Stimulated activated naive B cell treated with anti-CD40 and anti-IgM and Interleukin-4, amounts not matched to agents 10 μg/mL and 1 μg/mL and 100 μg/mL, for 72 hours (primary cell): Measurements from ENCODE around the gene MYO1B.

ENCODE experiments used
- ATAC-seq, 2 donors: fragments of 150-1000 bp; cut with Tn5 transposase; replicated peaks; 2 replicates each; pipeline ENCODE4 v1.10.0; 2021; ENCODE audit warnings: moderate library complexity in 1 of 2
- DNase-seq: peaks from one replicate; pipeline ENCODE4 v3.0.0; 2021
- H3K27ac Mint-ChIP-seq: one replicate; pipeline ENCODE4 v1.8.0; 2022; ENCODE audit warnings: mild to moderate bottlenecking, mixed read lengths
- H3K27me3 Mint-ChIP-seq, 2 donors: one replicate each; pipeline ENCODE4 v1.8.0; 2022; ENCODE audit warnings: mixed read lengths in 2 of 2
- H3K36me3 Mint-ChIP-seq, 2 donors: one replicate each; pipeline ENCODE4 v1.8.0; 2022; ENCODE audit warnings: mixed read lengths in 2 of 2, mild to moderate bottlenecking in 1 of 2
- H3K4me1 Mint-ChIP-seq, 2 donors: one replicate each; pipeline ENCODE4 v1.8.0; 2022; ENCODE audit warnings: mixed read lengths in 2 of 2, mild to moderate bottlenecking in 1 of 2
- H3K4me3 Mint-ChIP-seq, 2 donors: one replicate each; pipeline ENCODE4 v1.8.0; 2022; ENCODE audit warnings: mild to moderate bottlenecking in 2 of 2, mixed read lengths in 2 of 2, moderate library complexity in 1 of 2
- H3K9me3 Mint-ChIP-seq, 2 donors: one replicate each; pipeline ENCODE4 v1.8.0; 2022; ENCODE audit warnings: mixed read lengths in 2 of 2, mild to moderate bottlenecking in 1 of 2

Gene MYO1B

DNA sequence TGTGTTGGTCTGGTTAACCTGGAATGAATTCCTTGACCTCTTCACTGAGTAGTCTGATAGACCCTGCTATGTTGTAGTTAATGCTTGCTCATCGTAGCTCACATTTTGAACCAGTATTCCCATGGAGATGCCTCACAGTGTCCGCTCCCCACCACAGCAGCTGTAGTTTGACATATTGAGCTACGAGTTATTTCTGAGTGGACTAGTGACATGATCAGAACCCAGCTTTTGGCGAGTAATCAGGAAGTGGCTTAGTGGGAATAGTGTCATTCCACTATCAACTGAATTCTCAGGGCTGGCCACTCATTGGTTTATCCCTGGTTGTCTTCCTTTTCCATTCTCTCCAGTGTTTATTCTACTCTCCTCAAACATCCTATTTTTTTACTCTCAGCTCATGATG lies 102.7 kb downstream of the MYO1B start:
- no peaks in the 10 kb centered on the region for H3K9me3 Mint-ChIP-seq
- H3K27me3 Mint-ChIP-seq: no peaks in the 10 kb centered on the region
- H3K27ac Mint-ChIP-seq: no peak overlapping the region
- H3K4me1 Mint-ChIP-seq: no peaks in the 10 kb centered on the region
- DNase-seq (no peak), ATAC-seq (no peak)
- no peak overlapping the region for H3K4me3 Mint-ChIP-seq
- peaks cover 3 to 4% of the 10 kb centered on the region in 2 donors for H3K36me3 Mint-ChIP-seq

DNA sequence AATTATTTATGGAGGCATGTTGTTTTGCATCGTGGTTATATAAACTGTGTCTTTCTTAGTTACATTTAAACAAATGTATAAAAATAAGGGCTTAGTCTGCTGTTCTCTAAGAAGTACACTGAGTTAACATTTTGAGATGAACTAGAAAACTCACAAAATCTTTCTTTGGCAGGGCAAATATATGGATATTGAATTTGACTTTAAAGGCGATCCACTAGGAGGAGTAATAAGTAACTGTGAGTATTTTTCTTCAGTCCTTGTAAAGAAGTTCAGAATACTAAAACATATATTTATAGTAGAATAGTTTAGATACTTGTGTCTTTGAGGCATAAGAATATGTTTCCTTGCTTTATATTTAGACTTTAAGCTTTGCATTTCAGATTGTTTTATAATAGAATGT lies 104.8 kb downstream of the MYO1B start:
- ATAC-seq (no peak), DNase-seq (no peak)
- Mint-ChIP-seq H3K4me3 (no peak overlapping the region), H3K9me3 (peaks cover 0 to 2% of the 10 kb centered on the region in 2 donors), H3K4me1 (no peaks in the 10 kb centered on the region), H3K27ac (no peak overlapping the region), H3K27me3 (no peaks in the 10 kb centered on the region), H3K36me3 (peaks cover 5 to 6% of the 10 kb centered on the region in 2 donors)

DNA sequence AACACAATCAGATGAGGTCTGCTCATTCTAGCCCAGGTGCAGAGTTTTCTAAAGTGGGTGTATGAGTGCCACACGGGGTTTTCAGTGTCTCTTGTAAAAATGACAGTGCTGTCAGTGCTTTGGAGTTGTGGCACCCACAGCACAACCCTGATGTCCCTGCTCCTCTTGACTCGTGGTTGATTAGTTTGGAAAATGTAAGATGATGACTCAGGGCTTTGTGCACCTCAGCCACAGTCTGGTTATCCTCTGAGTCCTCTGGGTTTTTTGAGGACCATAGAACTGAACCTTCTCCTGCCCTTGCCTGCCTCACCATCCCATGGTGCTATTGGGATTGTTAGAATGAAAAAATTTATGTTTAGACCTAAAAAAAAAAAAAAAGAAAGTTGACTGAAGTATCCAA lies 105.6 kb downstream of the MYO1B start:
- H3K27ac Mint-ChIP-seq: no peak overlapping the region
- H3K4me3 Mint-ChIP-seq: no peak overlapping the region
- H3K9me3 Mint-ChIP-seq: peaks cover 0 to 6% of the 10 kb centered on the region in 2 donors
- H3K4me1 Mint-ChIP-seq: no peaks in the 10 kb centered on the region
- no peak for ATAC-seq
- no peaks in the 10 kb centered on the region for H3K27me3 Mint-ChIP-seq
- DNase-seq: no peak
- H3K36me3 Mint-ChIP-seq: peaks cover 7 to 9% of the 10 kb centered on the region in 2 donors

DNA sequence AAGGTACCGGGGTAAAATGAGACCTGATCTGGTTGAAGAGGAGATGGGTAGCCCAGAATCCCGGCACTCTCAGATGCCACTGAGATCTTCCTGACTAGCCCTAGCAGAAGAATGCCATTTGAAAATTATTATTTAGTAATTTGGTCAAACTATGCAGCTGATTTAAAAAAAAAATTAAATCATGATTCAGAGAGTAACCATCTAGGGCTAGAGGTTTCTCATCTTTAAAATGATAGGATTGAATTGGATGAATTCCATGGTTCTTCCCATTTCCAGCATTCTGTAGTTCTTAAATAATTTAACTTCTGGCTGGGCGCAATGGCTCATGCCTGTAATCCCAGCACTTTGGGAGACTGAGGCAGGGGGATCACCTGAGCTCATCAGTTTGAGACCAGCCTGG lies 106.1 kb downstream of the MYO1B start:
- no peak for DNase-seq
- Mint-ChIP-seq H3K27ac (no peak overlapping the region), H3K4me3 (no peak overlapping the region), H3K36me3 (peaks cover 7 to 9% of the 10 kb centered on the region in 2 donors), H3K27me3 (no peaks in the 10 kb centered on the region), H3K9me3 (peaks cover 0 to 6% of the 10 kb centered on the region in 2 donors), H3K4me1 (no peaks in the 10 kb centered on the region)
- no peak for ATAC-seq

DNA sequence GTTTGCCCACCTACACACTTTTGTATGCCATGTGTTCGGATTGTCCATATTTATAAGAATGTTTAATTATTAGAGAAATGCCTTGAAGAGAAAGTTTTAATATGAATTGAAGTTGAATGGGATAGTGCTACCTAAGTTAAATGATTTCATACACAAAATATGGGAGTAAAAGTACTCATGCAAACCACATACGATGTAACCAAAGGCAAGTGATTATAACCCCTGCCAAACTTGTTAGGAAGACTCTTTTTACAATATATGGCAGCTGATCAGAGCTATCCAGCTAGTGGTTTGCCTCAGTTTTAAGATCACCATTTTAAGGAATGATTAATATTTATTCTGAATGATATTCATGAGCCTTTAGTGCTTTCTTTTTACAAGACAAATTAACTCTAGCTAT lies 106.7 kb downstream of the MYO1B start:
- no peak for DNase-seq
- no peak overlapping the region for H3K4me3 Mint-ChIP-seq
- H3K4me1 Mint-ChIP-seq: no peaks in the 10 kb centered on the region
- H3K9me3 Mint-ChIP-seq: peaks cover 0 to 6% of the 10 kb centered on the region in 2 donors
- H3K36me3 Mint-ChIP-seq: peaks cover 7 to 9% of the 10 kb centered on the region in 2 donors
- H3K27me3 Mint-ChIP-seq: no peaks in the 10 kb centered on the region
- no peak for ATAC-seq
- no peak overlapping the region for H3K27ac Mint-ChIP-seq

DNA sequence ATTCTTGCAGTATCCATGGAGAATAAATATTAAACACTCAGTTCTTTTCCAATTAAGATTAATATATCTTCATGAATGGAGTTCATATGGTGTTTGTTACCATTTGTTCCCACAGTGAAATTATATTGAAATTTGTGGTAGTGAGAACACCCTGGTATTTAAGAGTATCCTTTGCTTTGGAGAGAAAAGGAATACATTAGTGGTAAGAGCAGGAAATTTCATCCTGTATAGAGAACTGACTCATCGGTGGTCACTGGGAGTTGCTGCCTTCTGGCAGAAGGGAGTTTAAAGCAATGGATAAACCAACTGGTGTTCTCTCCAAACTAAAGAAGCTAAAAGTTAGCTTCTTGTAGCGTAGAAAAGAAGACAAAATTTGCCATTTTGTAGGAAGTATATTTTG lies 107.3 kb downstream of the MYO1B start:
- DNase-seq: no peak
- H3K4me1 Mint-ChIP-seq: no peaks in the 10 kb centered on the region
- no peak overlapping the region for H3K4me3 Mint-ChIP-seq
- no peak for ATAC-seq
- H3K27me3 Mint-ChIP-seq: no peaks in the 10 kb centered on the region
- H3K9me3 Mint-ChIP-seq: peaks cover 0 to 6% of the 10 kb centered on the region in 2 donors
- peaks cover 4 to 9% of the 10 kb centered on the region in 2 donors for H3K36me3 Mint-ChIP-seq
- H3K27ac Mint-ChIP-seq: no peak overlapping the region

DNA sequence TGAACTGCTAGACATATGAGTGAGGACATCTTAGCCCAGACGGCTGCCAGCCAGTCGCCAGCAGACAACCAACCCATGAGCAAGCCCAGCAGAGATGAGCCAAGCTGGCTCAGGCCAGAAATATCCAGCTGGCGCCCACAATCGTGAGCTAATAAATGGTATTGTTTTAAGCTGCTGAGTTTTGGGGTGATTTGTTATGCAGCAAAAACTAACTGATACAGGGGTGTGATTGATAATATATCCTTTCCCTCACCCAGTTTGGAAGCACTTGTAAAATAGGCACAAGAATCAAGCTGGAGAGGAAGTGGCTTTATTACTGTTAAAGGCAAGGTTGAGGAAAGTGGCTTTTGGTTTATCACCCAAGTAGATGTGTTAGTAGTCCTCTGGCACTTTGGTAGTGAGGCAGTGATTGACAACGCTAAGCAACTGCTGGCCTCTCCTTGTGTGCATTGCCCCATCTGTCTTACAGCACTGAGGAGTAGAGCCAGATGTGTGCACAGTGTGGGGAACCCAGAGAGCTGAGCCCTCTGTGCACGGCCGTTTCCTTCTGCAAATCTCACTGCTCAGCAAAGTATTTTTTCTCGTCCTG lies 110.1 kb downstream of the MYO1B start:
- H3K4me3 Mint-ChIP-seq: no peak overlapping the region
- H3K27me3 Mint-ChIP-seq: no peaks in the 10 kb centered on the region
- ATAC-seq (no peak), DNase-seq (no peak)
- H3K27ac Mint-ChIP-seq: no peak overlapping the region
- no peaks in the 10 kb centered on the region for H3K4me1 Mint-ChIP-seq
- peaks cover 4 to 5% of the 10 kb centered on the region in 2 donors for H3K36me3 Mint-ChIP-seq
- H3K9me3 Mint-ChIP-seq: peaks cover 0 to 6% of the 10 kb centered on the region in 2 donors

DNA sequence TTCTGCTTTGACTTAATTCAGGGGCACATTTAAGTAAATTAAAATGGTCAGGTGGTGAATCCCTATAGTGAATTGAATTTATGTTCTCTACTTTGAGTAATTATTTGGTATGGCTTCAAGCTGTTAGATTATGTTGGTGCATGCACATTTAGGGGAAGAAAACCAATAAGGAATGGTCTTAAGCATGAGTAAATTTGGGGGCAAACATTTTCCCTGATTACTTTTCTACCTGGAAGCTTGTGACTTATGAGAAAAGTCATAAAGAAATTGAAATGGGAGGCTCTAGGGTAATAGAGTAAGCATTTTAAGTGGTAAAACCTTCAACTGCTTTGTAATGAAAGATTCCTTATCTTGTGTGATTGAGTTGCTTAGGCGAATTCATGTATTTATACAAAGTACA lies 112.5 kb downstream of the MYO1B start:
- H3K36me3 Mint-ChIP-seq: peaks cover 4 to 5% of the 10 kb centered on the region in 2 donors
- ATAC-seq: no peak
- H3K27me3 Mint-ChIP-seq: no peaks in the 10 kb centered on the region
- H3K27ac Mint-ChIP-seq: no peak overlapping the region
- no peaks in the 10 kb centered on the region for H3K4me1 Mint-ChIP-seq
- no peak overlapping the region for H3K4me3 Mint-ChIP-seq
- peaks cover 0 to 6% of the 10 kb centered on the region in 2 donors for H3K9me3 Mint-ChIP-seq
- no peak for DNase-seq

DNA sequence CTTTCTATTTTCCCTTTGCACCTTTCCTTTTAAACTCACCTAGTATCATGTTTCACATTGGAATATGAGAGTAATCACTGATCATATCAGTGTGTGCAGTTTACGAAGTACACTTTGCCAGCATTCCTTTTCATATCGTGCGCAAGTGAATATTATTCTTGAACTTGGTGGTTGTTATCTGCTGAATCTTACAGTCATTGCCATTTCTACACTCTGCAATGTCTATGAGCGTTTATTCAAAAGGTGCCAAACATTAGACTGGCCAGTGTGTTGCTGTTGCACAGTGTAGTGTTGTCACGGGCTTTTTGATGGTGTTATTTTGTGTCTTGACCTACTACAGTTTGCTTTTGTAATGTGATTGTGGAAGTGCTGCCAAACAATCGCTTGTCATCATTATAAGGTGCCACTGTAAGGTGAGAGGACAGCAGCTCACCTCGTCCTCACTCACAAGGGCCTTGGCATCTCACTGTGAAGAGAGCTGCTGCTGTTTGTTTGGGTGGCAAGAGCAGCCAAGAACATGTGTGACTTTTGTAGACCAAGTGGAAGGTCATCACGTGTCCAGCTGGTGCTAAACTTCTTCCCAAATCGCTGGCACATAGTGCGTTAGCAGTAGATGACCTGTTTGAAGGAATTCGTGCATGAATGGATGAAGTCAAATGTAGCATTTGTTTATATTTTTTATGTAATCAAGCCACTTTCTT lies 113.3 kb downstream of the MYO1B start:
- Mint-ChIP-seq H3K9me3 (peaks cover 0 to 6% of the 10 kb centered on the region in 2 donors), H3K27me3 (no peaks in the 10 kb centered on the region), H3K4me3 (no peak overlapping the region), H3K4me1 (no peaks in the 10 kb centered on the region), H3K27ac (no peak overlapping the region), H3K36me3 (peaks cover 4 to 5% of the 10 kb centered on the region in 2 donors)
- no peak for DNase-seq
- ATAC-seq: no peak

DNA sequence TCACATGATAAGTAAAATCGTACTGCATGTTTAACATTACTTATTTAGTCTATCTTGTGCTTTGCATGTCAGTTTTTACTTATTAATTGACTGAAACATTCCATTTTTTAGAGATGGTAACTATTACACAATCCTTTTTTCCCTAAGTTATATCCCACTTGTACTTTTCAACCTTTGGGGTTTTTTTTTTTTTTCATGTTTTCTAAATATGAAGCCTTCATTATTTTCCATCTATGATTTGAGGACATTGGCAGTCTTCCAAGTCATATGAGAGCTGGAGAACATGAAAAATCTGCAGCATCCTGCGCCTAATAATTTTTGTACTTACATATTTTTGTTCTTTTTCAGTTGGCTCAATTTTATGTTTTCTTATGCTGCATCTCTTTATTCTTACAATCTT lies 113.9 kb downstream of the MYO1B start:
- DNase-seq (no peak), ATAC-seq (no peak)
- Mint-ChIP-seq H3K36me3 (peaks cover 4 to 5% of the 10 kb centered on the region in 2 donors), H3K9me3 (peaks cover 0 to 6% of the 10 kb centered on the region in 2 donors), H3K27me3 (no peaks in the 10 kb centered on the region), H3K27ac (no peak overlapping the region), H3K4me3 (no peak overlapping the region), H3K4me1 (no peaks in the 10 kb centered on the region)

DNA sequence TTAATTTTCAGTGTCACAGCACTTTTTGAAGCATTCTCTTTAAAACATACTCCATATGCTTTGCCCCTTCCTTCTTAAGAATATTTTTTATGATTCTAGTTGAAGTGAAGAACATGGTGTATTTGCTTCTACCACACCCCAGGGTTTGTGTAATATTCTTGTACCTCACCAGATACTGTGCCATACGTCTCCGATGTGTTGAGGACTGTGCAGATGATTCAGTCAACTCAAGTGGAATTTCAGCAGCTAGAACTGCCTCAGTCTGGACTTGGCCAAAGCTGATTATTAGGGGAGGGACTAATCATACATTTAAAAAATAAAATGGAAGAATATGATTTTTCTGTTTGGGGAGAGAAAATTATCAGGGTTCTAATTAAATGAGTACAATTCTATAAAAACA lies 115.7 kb downstream of the MYO1B start:
- Mint-ChIP-seq H3K4me1 (no peaks in the 10 kb centered on the region), H3K36me3 (peaks cover 0 to 3% of the 10 kb centered on the region in 2 donors), H3K4me3 (no peak overlapping the region), H3K27ac (no peak overlapping the region), H3K27me3 (no peaks in the 10 kb centered on the region), H3K9me3 (no peaks in the 10 kb centered on the region)
- no peak for ATAC-seq
- no peak for DNase-seq

DNA sequence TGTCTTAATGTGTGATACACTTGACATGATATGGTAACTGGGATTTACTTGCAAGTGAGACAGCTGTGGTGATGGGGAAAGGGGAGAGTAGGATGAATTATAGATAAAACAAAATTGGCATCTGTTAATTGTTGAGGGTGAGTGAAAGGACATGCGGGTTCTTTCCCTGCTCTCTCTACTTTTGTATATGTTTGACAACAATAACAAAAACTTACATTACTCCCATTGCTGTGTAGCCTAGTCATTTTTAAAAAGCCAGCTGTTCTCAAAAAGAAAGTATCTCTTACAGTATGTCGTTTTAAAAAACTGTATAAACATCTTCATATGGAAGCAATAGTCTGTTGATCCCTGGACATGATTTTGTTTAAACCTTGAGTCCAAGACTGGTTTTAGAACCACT lies 117.6 kb downstream of the MYO1B start:
- no peak for DNase-seq
- H3K9me3 Mint-ChIP-seq: no peaks in the 10 kb centered on the region
- no peaks in the 10 kb centered on the region for H3K27me3 Mint-ChIP-seq
- no peaks in the 10 kb centered on the region for H3K4me1 Mint-ChIP-seq
- peaks cover 0 to 3% of the 10 kb centered on the region in 2 donors for H3K36me3 Mint-ChIP-seq
- no peak overlapping the region for H3K27ac Mint-ChIP-seq
- no peak overlapping the region for H3K4me3 Mint-ChIP-seq
- ATAC-seq: no peak

DNA sequence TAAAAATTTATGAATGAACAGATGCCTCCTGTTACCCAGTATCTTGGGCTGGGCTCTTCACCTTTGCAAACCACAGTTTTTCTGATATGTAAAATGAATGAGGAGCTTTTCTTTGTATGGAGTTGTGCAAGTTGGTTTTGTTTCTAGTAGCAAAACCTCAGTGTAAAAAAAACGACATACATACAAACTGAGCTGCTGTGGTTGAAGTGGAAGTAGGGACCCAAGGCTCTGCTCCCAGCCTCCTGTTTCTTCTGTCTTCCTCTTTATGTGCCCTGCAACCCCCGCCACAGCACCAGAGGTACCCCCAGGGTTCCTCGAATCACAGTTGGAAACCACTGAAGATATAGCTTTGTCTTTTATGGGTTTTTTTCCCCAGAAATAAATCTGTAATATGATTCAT lies 118.1 kb downstream of the MYO1B start:
- Mint-ChIP-seq H3K27me3 (no peaks in the 10 kb centered on the region), H3K36me3 (peaks cover 0 to 3% of the 10 kb centered on the region in 2 donors), H3K4me3 (no peak overlapping the region), H3K27ac (no peak overlapping the region), H3K4me1 (no peaks in the 10 kb centered on the region), H3K9me3 (no peaks in the 10 kb centered on the region)
- no peak for DNase-seq
- no peak for ATAC-seq

DNA sequence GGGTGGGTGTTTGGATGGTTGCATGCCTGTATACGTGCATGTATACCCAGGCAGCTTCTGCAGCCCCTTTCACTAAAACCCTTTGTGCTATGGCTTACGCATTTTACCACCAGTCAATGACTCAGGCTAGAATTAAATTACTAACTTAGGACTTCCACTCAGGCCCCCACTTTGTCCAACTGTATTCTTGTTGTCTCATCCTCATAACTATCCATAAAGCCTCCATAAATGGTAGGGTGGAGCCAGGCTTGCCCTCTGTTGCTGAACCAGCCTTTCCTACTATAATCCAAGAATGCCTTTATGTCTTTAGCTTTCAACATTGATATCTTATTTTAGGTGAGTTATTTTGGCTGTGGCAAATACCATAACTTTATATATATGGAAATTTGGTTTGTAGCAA lies 119.9 kb downstream of the MYO1B start:
- Mint-ChIP-seq H3K4me1 (no peaks in the 10 kb centered on the region), H3K27me3 (no peaks in the 10 kb centered on the region), H3K36me3 (peaks cover 0 to 3% of the 10 kb centered on the region in 2 donors), H3K27ac (no peak overlapping the region), H3K4me3 (no peak overlapping the region), H3K9me3 (no peaks in the 10 kb centered on the region)
- ATAC-seq (no peak), DNase-seq (no peak)

DNA sequence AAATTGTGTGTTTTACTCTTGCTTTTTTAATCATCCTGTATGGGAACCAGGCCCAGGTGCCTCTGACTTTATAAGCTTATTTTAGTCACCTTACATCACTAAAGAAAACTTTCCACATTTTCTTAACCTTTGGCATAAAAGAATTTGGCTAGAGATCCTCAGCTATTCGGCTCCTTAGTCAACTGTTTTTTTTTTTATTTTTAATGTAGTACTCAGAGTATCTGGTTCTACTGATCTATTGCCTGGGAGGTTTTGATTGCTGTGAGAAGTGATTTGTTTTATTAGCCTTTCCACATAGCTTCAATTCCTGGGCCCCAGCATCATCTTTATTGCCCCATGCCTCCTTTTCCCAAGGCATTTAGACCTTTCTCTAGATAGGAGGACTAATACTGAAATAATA lies 121.0 kb downstream of the MYO1B start:
- ATAC-seq (no peak), DNase-seq (no peak)
- Mint-ChIP-seq H3K4me1 (no peaks in the 10 kb centered on the region), H3K4me3 (no peak overlapping the region), H3K27ac (no peak overlapping the region), H3K27me3 (no peaks in the 10 kb centered on the region), H3K36me3 (peaks cover 0 to 3% of the 10 kb centered on the region in 2 donors), H3K9me3 (no peaks in the 10 kb centered on the region)
